Measurements from ENCODE around the gene MAN2B2. TPM values are rescaled to one million over a fixed set of nuclear protein-coding genes. Genes with fewer than 3 reads are reported as not detected.

MAN2B2 gene
- total and polyA plus RNA-seq, 8 donors = 12.7 to 22.9 (median 17.1) TPM

- no peak for ATAC-seq
- H3K27ac ChIP-seq = no peak overlapping the region
- 54 to 64% methylated on average over 26 of the region's 26 CpGs for WGBS, 2 donors
- no peaks in the 10 kb centered on the region for H3K9me3 ChIP-seq
- no peak for TF ChIP-seq CTCF (IDR thresholded peaks at IDR 0.05)
- no peak overlapping the region for H3K4me3 ChIP-seq
- H3K4me1 ChIP-seq = no peaks in the 10 kb centered on the region
- intact Hi-C loops (cut with DNase I) = no loop called here
- H3K27me3 ChIP-seq = no peaks in the 10 kb centered on the region
- no peak for FAIRE-seq
- H3K36me3 ChIP-seq = no peaks in the 10 kb centered on the region
- no peak for DNase-seq
Observed at GRCh38 chr4:6527683-6528595, 47.0 kb upstream of the MAN2B2 start.

- intact Hi-C loops (cut with DNase I) = no loop called here
- DNase-seq = no peak
- ATAC-seq = no peak
- no peaks in the 10 kb centered on the region for H3K9me3 ChIP-seq
- no peaks in the 10 kb centered on the region for H3K27me3 ChIP-seq
- H3K27ac ChIP-seq = no peak overlapping the region
- no peak for FAIRE-seq
- 30 to 36% methylated on average over 10 of the region's 10 CpGs for WGBS, 2 donors
- no peak for TF ChIP-seq CTCF (IDR thresholded peaks at IDR 0.05)
- no peaks in the 10 kb centered on the region for H3K36me3 ChIP-seq
- no peak overlapping the region for H3K4me3 ChIP-seq
- no peaks in the 10 kb centered on the region for H3K4me1 ChIP-seq
Observed at GRCh38 chr4:6529021-6529420, 46.0 kb upstream of the MAN2B2 start.

GRCh38 chr4:6530301-6530700 lies 44.7 kb upstream of the MAN2B2 start:
- H3K36me3 ChIP-seq = no peaks in the 10 kb centered on the region
- no peak for ATAC-seq
- H3K4me3 ChIP-seq = no peak overlapping the region
- FAIRE-seq = no peak
- no peak for TF ChIP-seq CTCF (IDR thresholded peaks at IDR 0.05)
- H3K27ac ChIP-seq = no peak overlapping the region
- intact Hi-C loops (cut with DNase I) = no loop called here
- no peaks in the 10 kb centered on the region for H3K4me1 ChIP-seq
- DNase-seq = no peak
- whole genome bisulfite sequencing, 2 donors = 75 to 78% methylated on average over 15 of the region's 15 CpGs
- no peaks in the 10 kb centered on the region for H3K9me3 ChIP-seq
- H3K27me3 ChIP-seq = no peaks in the 10 kb centered on the region

- intact Hi-C loops (cut with DNase I) = no loop called here
- Histone ChIP-seq H3K4me1 (no peaks in the 10 kb centered on the region), H3K9me3 (no peaks in the 10 kb centered on the region), H3K27me3 (no peaks in the 10 kb centered on the region), H3K36me3 (no peaks in the 10 kb centered on the region), H3K27ac (no peak overlapping the region), H3K4me3 (no peak overlapping the region)
- no peak for TF ChIP-seq CTCF (IDR thresholded peaks at IDR 0.05)
- DNase-seq = no peak
- FAIRE-seq = no peak
- 51 to 53% methylated on average over 9 of the region's 9 CpGs for WGBS, 2 donors
- no peak for ATAC-seq
Observed at GRCh38 chr4:6530964-6531363, 44.0 kb upstream of the MAN2B2 start.

- Histone ChIP-seq H3K27me3 (no peaks in the 10 kb centered on the region), H3K4me3 (no peak overlapping the region), H3K4me1 (no peaks in the 10 kb centered on the region), H3K27ac (no peak overlapping the region), H3K36me3 (no peaks in the 10 kb centered on the region), H3K9me3 (no peaks in the 10 kb centered on the region)
- intact Hi-C loops (cut with DNase I) = no loop called here
- WGBS, 2 donors = 37 to 52% methylated on average over 3 of the region's 3 CpGs
- ATAC-seq = no peak
- no peak for FAIRE-seq
- no peak for TF ChIP-seq CTCF (IDR thresholded peaks at IDR 0.05)
- peak in 1 of 6 donors; percentile 18 for DNase-seq
Observed at GRCh38 chr4:6532102-6532501, 42.9 kb upstream of the MAN2B2 start.
